LNCaP clone FGC (cell line): Measurements from ENCODE around the gene INCA1.

ENCODE experiments used
- DNase-seq: peaks from one replicate; pipeline ENCODE4 v3.0.0-alpha.2; 2011; ENCODE audit warnings: low read depth
- H3K4me3 ChIP-seq: 2 replicates; pipeline ENCODE4 v1.5.1; 2011; ENCODE audit warnings: mild to moderate bottlenecking, low read depth, low read length, control low read depth
- CTCF ChIP-seq: IDR thresholded peaks from 2 replicates; pipeline ENCODE4 v1.5.1; 2012; ENCODE audit warnings: mild to moderate bottlenecking; ENCODE audit not compliant: control insufficient read depth, insufficient read depth; ENCODE audit errors: extremely low read depth

INCA1 gene

GRCh38 chr17:4948931-4949320 lies 48.4 kb downstream of the INCA1 start:
- peak; percentile 45 for DNase-seq
- peak overlapping the region; percentile 99 for H3K4me3 ChIP-seq
- TF ChIP-seq CTCF = no peak

DNA sequence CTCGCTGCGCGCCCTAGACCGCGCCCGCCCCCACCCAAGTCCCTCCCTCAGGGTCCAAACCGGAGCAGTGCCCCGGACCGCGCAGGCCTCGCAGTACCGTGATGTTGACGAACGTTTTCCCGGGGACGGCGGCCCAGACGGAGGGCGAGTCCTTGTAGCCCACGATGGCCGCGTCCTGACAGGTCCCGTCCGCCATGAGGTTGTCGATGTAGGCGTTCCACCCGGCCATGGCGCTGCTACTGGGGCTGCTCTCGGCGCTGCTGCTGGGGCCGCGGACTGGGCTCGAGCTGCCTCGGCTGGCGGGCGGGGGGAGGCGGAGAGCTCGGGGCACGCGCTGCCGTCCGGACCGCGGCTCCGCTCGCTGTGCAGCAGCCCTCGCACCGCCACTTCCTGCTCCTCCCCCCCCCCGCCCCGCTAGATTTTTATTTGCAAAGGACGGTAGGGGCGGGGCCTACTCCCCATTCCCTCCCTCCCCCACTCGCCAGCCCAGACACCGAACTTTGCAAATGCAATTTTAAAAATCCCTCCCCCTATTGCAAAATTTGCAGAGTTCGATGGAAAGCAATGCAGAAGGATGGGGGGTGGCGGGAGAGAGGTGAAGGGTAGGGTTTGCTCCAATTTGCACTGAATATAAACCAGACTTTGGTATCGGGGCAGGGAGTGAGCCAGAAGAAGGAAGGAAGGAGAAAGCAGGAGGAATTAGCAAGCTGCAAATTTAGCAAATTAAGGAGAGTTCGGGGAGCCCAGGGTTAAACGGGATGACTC lies 49.0 kb downstream of the INCA1 start, which contains the start of gene PFN1:
Gene PFN1 (minus strand): TSS at position 365 of the 765 bp plus-strand sequence. CDS start 136 bp downstream, at position 229.
- DNase-seq = peak; percentile 66
- no peak for TF ChIP-seq CTCF

DNA sequence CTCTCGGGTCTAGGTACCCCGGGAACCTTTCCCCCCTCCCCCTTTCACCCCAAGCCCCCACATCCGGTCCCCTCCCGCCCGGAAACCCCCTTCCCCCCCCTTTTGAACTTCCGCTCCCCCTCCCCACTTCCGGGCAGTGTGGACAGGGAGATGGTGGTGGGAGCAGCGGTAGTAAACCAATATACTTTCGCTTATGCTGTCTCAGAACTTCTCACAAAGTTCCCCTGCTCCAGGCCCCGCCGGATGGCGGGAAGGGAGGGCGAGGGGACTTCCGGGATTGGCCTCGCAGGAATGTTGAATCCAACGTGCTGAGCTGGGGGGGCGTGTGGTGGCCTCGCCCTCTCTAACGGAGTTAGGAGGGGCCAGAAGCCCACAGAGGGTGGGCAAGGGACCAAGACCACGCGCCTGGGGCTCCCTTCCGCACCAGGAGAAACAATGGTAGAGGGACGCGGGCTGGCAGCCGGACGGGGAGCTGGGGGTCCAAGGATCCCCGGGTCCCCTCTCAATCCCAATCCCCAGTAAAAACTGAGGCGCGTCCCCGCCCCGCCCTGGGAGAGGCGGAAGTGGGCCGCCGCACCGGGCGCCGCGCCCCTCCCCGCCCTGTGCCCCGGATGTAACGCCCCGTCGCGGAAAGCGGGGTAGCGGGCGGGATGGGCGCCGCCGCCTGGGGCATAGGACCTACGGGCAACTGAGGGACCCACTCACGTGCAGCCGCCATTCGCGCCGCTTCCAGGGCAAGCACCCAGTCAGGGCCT lies 49.7 kb downstream of the INCA1 start:
- no peak for TF ChIP-seq CTCF
- H3K4me3 ChIP-seq = peak overlapping the region; percentile 99
- DNase-seq = no peak

More for the DNA sequence above, 49.0 kb downstream of the INCA1 start, which contains the start of gene PFN1:
- peak within 1 kb of the TSS; percentile 99 for H3K4me3 ChIP-seq

GRCh38 chr17:4947010-4947410 lies 50.3 kb downstream of the INCA1 start:
- TF ChIP-seq CTCF = no peak
- H3K4me3 ChIP-seq = peak overlapping the region; percentile 99
- no peak for DNase-seq

- peak overlapping the region; percentile 99 for H3K4me3 ChIP-seq
- no peak for DNase-seq
- TF ChIP-seq CTCF = no peak
Measured at GRCh38 chr17:4946312-4946976, 50.9 kb downstream of the INCA1 start.

DNA sequence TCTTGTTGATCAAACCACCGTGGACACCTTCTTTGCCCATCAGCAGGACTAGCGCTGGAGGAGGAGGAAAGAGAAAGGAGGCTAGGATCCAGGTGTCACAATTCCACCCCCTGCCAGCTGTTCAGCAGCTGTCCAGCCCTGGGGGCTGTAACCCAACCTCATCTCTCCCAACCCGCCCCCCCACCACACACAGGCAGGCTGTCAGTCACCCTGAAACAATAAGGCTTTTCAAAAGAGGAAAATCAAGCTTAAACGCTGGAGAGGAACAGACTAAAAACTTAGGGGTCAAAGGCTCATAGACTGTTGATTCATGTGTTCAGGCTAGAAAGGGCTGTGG lies 51.4 kb downstream of the INCA1 start:
- DNase-seq = no peak
- H3K4me3 ChIP-seq = peak overlapping the region; percentile 99
- TF ChIP-seq CTCF = no peak
